OCI-LY3 (cell line): ENCODE data around the gene ACACA.

Experiments
- H2AFZ ChIP-seq: fragments of 200-600, 300-600 bp; shearing (Covaris generic); 2 replicates; pipeline ENCODE4 v1.6.0; 2014; ENCODE audit warnings: antibody characterized with exemption, low read depth, low read length
- H3K27ac ChIP-seq: fragments of 200-600, 300-600 bp; sonication (generic); 2 replicates; pipeline ENCODE4 v1.5.1; 2014; ENCODE audit warnings: mild to moderate bottlenecking, low read length, moderate library complexity, mixed read lengths
- H3K27me3 ChIP-seq: fragments of 200-600, 300-600 bp; sonication (generic); 2 replicates; pipeline ENCODE4 v1.6.1; 2014; ENCODE audit warnings: low read depth, low read length, mixed read lengths
- H3K36me3 ChIP-seq: fragments of 200-600, 300-600 bp; sonication (generic); replicated peaks from 2 replicates; pipeline ENCODE3; 2014; ENCODE audit warnings: low read depth, low read length, mixed read lengths
- H3K4me1 ChIP-seq: fragments of 300-600, 200-600 bp; sonication (generic); 2 replicates; pipeline ENCODE4 v1.6.1; 2014; ENCODE audit warnings: low read length, mixed read lengths
- H3K4me2 ChIP-seq: fragments of 200-600, 300-600 bp; sonication (generic); 2 replicates; pipeline ENCODE4 v1.6.1; 2014; ENCODE audit warnings: low read length, mixed read lengths
- H3K4me3 ChIP-seq: fragments of 300-600, 200-600 bp; sonication (generic); 2 replicates; pipeline ENCODE4 v1.5.1; 2014; ENCODE audit warnings: antibody characterized with exemption, mild to moderate bottlenecking, low read length, moderate library complexity
- H3K79me2 ChIP-seq: fragments of 300-600, 200-600 bp; shearing (Covaris generic); 2 replicates; pipeline ENCODE4 v1.6.1; 2014; ENCODE audit warnings: mild to moderate bottlenecking, low read length, mixed read lengths
- H3K9ac ChIP-seq: fragments of 300-600, 200-600 bp; shearing (Covaris generic); 2 replicates; pipeline ENCODE4 v1.6.0; 2014; ENCODE audit warnings: mild to moderate bottlenecking, low read length, moderate library complexity
- H3K9me3 ChIP-seq: fragments of 200-600, 300-600 bp; shearing (Covaris generic); 2 replicates; pipeline ENCODE4 v1.6.1; 2014; ENCODE audit warnings: low read length, mixed read lengths; ENCODE audit not compliant: insufficient read depth
- H4K20me1 ChIP-seq: fragments of 200-600, 300-600 bp; sonication (generic); 2 replicates; pipeline ENCODE4 v1.6.1; 2016; ENCODE audit warnings: low read length, mixed read lengths; ENCODE audit not compliant: insufficient read depth
- EZH2phosphoT487 ChIP-seq: fragments of 200-600 bp; shearing (Covaris generic); IDR thresholded peaks from 2 replicates; pipeline ENCODE4 v1.6.1; 2018; ENCODE audit warnings: antibody characterized with exemption, mixed run types, low read depth
- TF ChIP-seq, protein P1 (sequence below): fragments of 200-600, 300-600 bp; sonication (generic); IDR thresholded peaks from 2 replicates; pipeline ENCODE4 v1.5.1; 2014; ENCODE audit warnings: antibody characterized with exemption, low read length, low read depth

The ACACA gene

DNA sequence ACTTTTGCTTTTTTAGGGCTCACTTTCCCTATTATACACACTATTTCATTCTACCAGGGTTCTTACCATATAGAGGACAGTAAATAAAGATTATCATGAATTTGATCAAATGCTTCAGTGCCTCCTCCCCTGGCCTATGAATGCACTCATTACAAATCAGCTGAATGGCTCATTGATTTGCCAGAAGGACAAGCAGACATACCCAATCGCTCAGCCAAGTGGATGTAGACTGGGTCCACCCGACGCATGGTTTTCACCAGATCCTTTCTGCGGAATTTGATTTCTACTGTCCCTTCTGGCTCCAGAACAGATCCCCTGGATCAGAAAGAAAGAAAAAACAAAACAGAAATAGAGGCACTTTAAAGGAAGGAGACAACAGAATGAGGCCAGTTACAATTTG is 295.3 kb downstream of the ACACA start:
- no peaks in the 10 kb centered on the region for H3K4me1 ChIP-seq
- no peak overlapping the region for H3K4me3 ChIP-seq
- no peaks in the 10 kb centered on the region for H3K9me3 ChIP-seq
- no peak overlapping the region for H2AFZ ChIP-seq
- H3K79me2 ChIP-seq, result no peaks in the 10 kb centered on the region
- TF ChIP-seq, protein P1, sequence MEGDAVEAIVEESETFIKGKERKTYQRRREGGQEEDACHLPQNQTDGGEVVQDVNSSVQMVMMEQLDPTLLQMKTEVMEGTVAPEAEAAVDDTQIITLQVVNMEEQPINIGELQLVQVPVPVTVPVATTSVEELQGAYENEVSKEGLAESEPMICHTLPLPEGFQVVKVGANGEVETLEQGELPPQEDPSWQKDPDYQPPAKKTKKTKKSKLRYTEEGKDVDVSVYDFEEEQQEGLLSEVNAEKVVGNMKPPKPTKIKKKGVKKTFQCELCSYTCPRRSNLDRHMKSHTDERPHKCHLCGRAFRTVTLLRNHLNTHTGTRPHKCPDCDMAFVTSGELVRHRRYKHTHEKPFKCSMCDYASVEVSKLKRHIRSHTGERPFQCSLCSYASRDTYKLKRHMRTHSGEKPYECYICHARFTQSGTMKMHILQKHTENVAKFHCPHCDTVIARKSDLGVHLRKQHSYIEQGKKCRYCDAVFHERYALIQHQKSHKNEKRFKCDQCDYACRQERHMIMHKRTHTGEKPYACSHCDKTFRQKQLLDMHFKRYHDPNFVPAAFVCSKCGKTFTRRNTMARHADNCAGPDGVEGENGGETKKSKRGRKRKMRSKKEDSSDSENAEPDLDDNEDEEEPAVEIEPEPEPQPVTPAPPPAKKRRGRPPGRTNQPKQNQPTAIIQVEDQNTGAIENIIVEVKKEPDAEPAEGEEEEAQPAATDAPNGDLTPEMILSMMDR, result no peak
- H3K36me3 ChIP-seq, result peaks cover 28% of the 10 kb centered on the region
- H3K4me2 ChIP-seq, result no peak overlapping the region
- H3K9ac ChIP-seq, result no peak overlapping the region
- H4K20me1 ChIP-seq, result no peaks in the 10 kb centered on the region
- H3K27ac ChIP-seq, result no peak overlapping the region
- H3K27me3 ChIP-seq, result no peaks in the 10 kb centered on the region

DNA sequence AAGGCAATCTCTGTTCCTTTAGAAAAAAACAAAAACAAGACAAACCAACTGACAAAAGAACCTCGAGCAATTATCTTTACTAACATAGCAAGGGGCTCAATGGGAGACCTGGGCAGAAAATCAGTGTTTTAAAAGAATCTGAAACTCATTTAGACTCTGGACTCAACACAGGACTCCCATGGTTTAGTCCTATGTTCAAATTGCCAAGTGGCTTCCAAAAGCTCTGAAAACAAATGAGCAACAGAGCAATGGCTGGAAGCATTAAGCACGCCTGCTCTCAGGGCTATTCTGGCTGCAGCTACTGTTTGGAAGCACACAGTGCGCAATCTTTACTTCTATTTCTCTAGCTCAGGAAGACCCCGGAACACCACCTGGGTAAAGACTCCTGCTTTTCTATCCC is 295.9 kb downstream of the ACACA start:
- Histone ChIP-seq H3K4me3 (no peak overlapping the region), H3K27me3 (no peaks in the 10 kb centered on the region), H4K20me1 (no peaks in the 10 kb centered on the region), H3K27ac (no peak overlapping the region), H3K4me1 (no peaks in the 10 kb centered on the region), H3K4me2 (no peak overlapping the region), H3K79me2 (no peaks in the 10 kb centered on the region), H3K9ac (no peak overlapping the region), H3K9me3 (no peaks in the 10 kb centered on the region), H3K36me3 (peaks cover 28% of the 10 kb centered on the region), H2AFZ (no peak overlapping the region)
- TF ChIP-seq, protein P1, result no peak
- TF ChIP-seq EZH2phosphoT487, result no peak

DNA sequence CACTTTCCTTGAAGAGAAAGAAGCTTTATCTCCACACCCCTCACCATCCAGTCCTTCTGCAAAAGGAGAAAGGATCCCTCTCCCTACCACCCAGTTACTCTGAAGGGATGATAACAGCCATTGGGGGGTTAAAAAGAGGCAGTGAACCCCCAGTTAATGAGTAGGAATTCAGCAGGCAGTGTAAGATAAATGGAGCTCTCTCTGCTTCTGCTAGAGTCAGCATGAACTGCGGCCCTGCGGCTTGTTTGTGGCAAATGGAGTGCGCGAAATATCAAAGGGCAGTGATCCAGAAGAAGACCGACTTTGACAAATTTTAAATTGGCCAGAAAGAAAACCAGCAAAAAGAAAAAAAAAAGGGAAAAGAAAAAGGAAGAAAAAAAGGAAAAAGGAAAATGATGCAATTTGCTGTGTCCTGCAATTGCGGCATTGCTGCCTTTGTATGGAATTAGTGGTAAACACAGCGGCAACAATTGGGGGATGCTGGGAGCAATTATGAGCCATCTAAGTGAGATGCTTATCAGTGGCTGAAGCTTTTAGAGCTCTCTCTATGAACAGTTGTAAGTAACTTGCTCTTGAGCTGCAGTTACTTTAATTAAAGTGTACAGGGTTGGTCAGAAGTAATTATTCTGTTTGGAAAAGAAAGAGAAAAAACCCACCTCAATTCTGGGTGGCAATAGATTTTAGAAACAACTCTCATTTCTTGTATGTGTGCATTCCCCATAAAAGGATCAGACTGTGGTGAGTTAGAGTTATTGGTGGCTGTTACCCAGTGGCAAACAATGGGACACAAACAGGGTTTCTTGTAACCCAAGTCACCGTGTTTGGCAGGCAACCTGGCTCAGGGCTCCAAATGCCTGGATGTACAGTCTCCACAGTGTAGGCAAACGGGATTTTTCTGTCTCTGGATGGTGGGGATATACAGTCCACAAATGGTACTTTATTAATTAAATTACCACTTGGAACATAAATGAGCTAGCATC is 296.6 kb downstream of the ACACA start:
- Histone ChIP-seq H2AFZ (no peak overlapping the region), H3K27ac (no peak overlapping the region), H3K4me1 (no peaks in the 10 kb centered on the region), H3K9me3 (no peaks in the 10 kb centered on the region), H3K4me3 (no peak overlapping the region), H3K9ac (no peak overlapping the region), H3K27me3 (no peaks in the 10 kb centered on the region), H3K4me2 (no peak overlapping the region), H4K20me1 (no peaks in the 10 kb centered on the region), H3K79me2 (no peaks in the 10 kb centered on the region), H3K36me3 (peaks cover 28% of the 10 kb centered on the region)
- no peak for TF ChIP-seq EZH2phosphoT487
- TF ChIP-seq, protein P1, result no peak

DNA sequence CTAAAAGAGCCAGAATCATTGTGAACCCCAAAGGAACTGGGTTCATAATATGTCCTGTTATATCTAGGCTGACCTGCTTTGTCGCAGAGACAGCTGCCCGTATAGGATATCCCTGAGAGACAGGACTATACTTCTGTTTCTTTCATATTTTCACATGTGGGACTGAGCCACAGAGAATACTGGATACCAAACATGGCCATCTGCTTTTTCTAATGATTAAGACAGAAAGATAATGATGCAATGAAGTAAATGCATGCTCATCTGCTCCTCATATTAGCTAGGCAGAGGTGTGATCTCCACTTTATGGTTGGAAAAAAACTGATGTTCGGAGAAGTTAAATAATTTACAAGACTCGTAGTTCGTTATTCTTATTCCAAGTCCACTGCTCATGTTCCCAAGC is 297.5 kb downstream of the ACACA start:
- no peak overlapping the region for H2AFZ ChIP-seq
- peaks cover 28% of the 10 kb centered on the region for H3K36me3 ChIP-seq
- TF ChIP-seq EZH2phosphoT487, result no peak
- TF ChIP-seq, protein P1, result no peak
- H3K9ac ChIP-seq, result no peak overlapping the region
- H3K27ac ChIP-seq, result no peak overlapping the region
- no peak overlapping the region for H3K4me3 ChIP-seq
- H3K4me2 ChIP-seq, result no peak overlapping the region
- no peaks in the 10 kb centered on the region for H4K20me1 ChIP-seq
- H3K4me1 ChIP-seq, result no peaks in the 10 kb centered on the region
- no peaks in the 10 kb centered on the region for H3K79me2 ChIP-seq
- no peaks in the 10 kb centered on the region for H3K27me3 ChIP-seq
- no peaks in the 10 kb centered on the region for H3K9me3 ChIP-seq
